Lower leg skin (tissue), 4 donors: Measurements from ENCODE around the gene NCAPG. TPM values are rescaled to one million over a fixed set of nuclear protein-coding genes. Genes with fewer than 3 reads are reported as not detected.

Experiments used
- DNase-seq, 2 donors: peaks; one replicate each; pipeline ENCODE4 v3.0.0-alpha.2; 2019; ENCODE audit warnings: low spot score in 2 of 2
- H3K4me3 ChIP-seq: fragments of 200-600 bp; sonication (generic); 2 replicates; pipeline ENCODE4 v1.5.1; 2017; ENCODE audit warnings: mild to moderate bottlenecking, low read depth; ENCODE audit not compliant: poor library complexity, severe bottlenecking
- POLR2A ChIP-seq, 2 donors: fragments of 450-650 bp; IDR thresholded peaks; one replicate each; pipeline ENCODE4 v1.6.1; 2016 to 2017; ENCODE audit warnings: antibody characterized with exemption in 2 of 2, mild to moderate bottlenecking in 1 of 2, moderate library complexity in 1 of 2
- WGBS, 2 donors: methylation state at CpG; one replicate each; pipeline ENCODE4 v1.1.5; 2018; 5-methylcytosine and 5-hydroxymethylcytosine counted together
- intact Hi-C: fragments of 100-400 bp; cut with DNase I; formaldehyde crosslinking; loops from one replicate; pipeline ENCODE4 v1.15.0; 2023; ENCODE audit warnings: low total_unique reads
- total RNA-seq, 4 donors: library from RNA; depleted of rRNA; stranded (reverse); fragments of >200 nt; gene quantifications; one replicate each; pipeline ENCODE4 v1.1.0, GENCODE V29; 2016
- TF ChIP-seq, protein P1 (sequence below), 3 donors: fragments of 450-650 bp; IDR thresholded peaks; one replicate each; pipeline ENCODE4 v1.5.1; 2016; ENCODE audit warnings: antibody characterized with exemption in 3 of 3, mild to moderate bottlenecking in 3 of 3, moderate library complexity in 2 of 3

Gene NCAPG
- total RNA-seq, 4 donors from 2014 or later, result 0.34 to 5.3 (median 1.8) TPM

DNA sequence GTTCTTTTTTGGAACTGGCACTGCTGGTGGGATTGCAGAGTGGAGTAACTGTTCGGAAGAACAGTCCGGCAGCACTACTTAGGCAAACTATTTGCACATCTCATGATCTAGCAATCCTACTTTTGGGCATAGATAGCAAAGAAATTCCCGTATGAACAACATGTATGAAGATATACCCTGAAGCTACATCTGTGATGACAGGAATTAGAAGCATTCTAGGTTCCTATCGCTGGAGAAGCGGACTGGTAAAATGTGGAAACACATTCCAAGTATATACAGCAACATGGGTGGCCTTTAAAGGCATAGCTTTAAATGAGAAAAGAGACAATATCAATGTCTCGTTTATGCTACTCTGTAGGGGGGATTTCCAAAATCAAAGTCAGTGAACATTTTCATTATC is 3.3 kb upstream of the NCAPG start:
- intact Hi-C loops, result no loop called here
- TF ChIP-seq POLR2A (IDR thresholded peaks at IDR 0.05), result no peak
- TF ChIP-seq, protein P1, sequence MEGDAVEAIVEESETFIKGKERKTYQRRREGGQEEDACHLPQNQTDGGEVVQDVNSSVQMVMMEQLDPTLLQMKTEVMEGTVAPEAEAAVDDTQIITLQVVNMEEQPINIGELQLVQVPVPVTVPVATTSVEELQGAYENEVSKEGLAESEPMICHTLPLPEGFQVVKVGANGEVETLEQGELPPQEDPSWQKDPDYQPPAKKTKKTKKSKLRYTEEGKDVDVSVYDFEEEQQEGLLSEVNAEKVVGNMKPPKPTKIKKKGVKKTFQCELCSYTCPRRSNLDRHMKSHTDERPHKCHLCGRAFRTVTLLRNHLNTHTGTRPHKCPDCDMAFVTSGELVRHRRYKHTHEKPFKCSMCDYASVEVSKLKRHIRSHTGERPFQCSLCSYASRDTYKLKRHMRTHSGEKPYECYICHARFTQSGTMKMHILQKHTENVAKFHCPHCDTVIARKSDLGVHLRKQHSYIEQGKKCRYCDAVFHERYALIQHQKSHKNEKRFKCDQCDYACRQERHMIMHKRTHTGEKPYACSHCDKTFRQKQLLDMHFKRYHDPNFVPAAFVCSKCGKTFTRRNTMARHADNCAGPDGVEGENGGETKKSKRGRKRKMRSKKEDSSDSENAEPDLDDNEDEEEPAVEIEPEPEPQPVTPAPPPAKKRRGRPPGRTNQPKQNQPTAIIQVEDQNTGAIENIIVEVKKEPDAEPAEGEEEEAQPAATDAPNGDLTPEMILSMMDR (IDR thresholded peaks at IDR 0.05), result no peak
- no peak overlapping the region for H3K4me3 ChIP-seq
- no peak for DNase-seq
- WGBS, 2 donors, result 26 to 27% methylated on average over 6 of the region's 6 CpGs

DNA sequence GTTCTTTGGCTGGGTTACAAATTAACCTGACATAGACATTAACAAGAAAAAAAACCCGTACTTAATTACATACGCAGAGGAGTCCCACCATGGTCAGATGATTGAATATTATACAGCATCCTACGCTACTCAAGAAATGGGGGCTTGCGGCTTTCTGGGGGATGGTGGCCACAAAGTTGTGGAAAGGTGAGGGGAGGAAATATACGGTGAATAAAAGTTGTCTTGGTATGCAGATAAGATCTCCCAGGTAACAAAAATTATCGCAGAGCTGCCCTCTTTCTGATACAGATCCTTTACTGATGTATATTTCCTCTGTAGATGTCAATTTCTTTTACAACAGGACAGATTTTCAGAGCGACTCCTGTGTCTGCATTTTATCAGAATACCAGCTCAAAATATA is 1.1 kb upstream of the NCAPG start:
- 2 to 4% methylated on average over 7 of the region's 7 CpGs for WGBS, 2 donors
- intact Hi-C loops, result loop anchor here (10.0 kb wide), 2 partner anchors 555 to 785 kb away; no protein-coding TSS in a partner anchor
- no peak for DNase-seq
- H3K4me3 ChIP-seq, result peak overlapping the region; percentile 89
- TF ChIP-seq POLR2A (IDR thresholded peaks at IDR 0.05), result no peak
- TF ChIP-seq, protein P1 (IDR thresholded peaks at IDR 0.05), result no peak

GRCh38 chr4:17811078-17811603 is 362 bp downstream of the NCAPG start:
- intact Hi-C loops, result loop anchor here (10.0 kb wide), 2 partner anchors 554 to 784 kb away; no protein-coding TSS in a partner anchor
- DNase-seq, result peak in 1 of 2 donors; percentile 85
- WGBS, 2 donors, result 1 to 2% methylated on average over 28 to 43 of the region's 48 CpGs

GRCh38 chr4:17812125-17812524 is 1.3 kb downstream of the NCAPG start:
- intact Hi-C loops, result loop anchor here (10.0 kb wide), 2 partner anchors 553 to 783 kb away; no protein-coding TSS in a partner anchor
- TF ChIP-seq POLR2A (IDR thresholded peaks at IDR 0.05), result no peak
- TF ChIP-seq, protein P1 (IDR thresholded peaks at IDR 0.05), result no peak
- DNase-seq, result no peak
- WGBS, 2 donors, result 15 to 24% methylated on average over 3 of the region's 3 CpGs
- H3K4me3 ChIP-seq, result no peak overlapping the region

More at GRCh38 chr4:17811078-17811603, 362 bp downstream of the NCAPG start:
- H3K4me3 ChIP-seq, result peak overlapping the region; percentile 31
- TF ChIP-seq, protein P1 (IDR thresholded peaks at IDR 0.05), result no peak
- no peak for TF ChIP-seq POLR2A (IDR thresholded peaks at IDR 0.05)

DNA sequence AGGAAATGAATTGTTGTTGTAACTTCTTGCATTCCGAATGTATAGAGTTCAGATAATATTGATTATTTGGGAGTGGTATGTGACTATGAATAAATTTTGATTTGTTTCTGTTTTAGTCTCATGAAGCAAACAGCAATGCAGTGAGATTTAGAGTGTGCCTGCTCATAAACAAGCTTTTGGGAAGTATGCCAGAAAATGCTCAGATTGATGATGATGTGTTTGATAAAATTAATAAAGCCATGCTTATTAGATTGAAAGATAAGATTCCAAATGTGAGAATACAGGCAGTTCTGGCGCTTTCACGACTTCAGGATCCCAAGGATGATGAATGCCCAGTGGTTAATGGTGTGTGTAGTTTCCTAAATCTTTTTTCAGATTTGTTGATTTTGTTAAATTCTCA is 2.0 kb downstream of the NCAPG start:
- H3K4me3 ChIP-seq, result no peak overlapping the region
- no peak for DNase-seq
- 50 to 54% methylated on average over 3 of the region's 3 CpGs for WGBS, 2 donors
- TF ChIP-seq, protein P1 (IDR thresholded peaks at IDR 0.05), result no peak
- no peak for TF ChIP-seq POLR2A (IDR thresholded peaks at IDR 0.05)
- intact Hi-C loops, result loop anchor here (10.0 kb wide), 2 partner anchors 552 to 782 kb away; no protein-coding TSS in a partner anchor
